Upper lobe of left lung (tissue), 6 donors: Measurements from ENCODE around the gene MOSMO. TPM values are rescaled to one million over a fixed set of nuclear protein-coding genes. Genes with fewer than 3 reads are reported as not detected.

ENCODE experiments used
- ATAC-seq, 2 donors: fragments of 200-7000 bp; cut with Tn5 transposase; one replicate each; pipeline ENCODE4 v1.9.1; 2022; ENCODE audit warnings: mild to moderate bottlenecking in 2 of 2, moderate library complexity in 2 of 2; ENCODE audit not compliant: low FRiP score in 2 of 2
- DNase-seq, 2 donors: peaks; one replicate each; pipeline ENCODE4 v3.0.0-alpha.2; 2019 to 2020
- H3K27ac ChIP-seq, 4 donors: fragments of 200-600 bp; sonication (generic); one replicate each; pipeline ENCODE4 v1.5.1; 2016 to 2019
- H3K27me3 ChIP-seq, 4 donors: fragments of 200-600 bp; sonication (generic); one replicate each; pipeline ENCODE4 v1.5.1; 2017 to 2019
- H3K36me3 ChIP-seq, 4 donors: fragments of 200-600 bp; sonication (generic); one replicate each; pipeline ENCODE4 v1.5.1; 2016 to 2019
- H3K4me1 ChIP-seq, 4 donors: fragments of 200-600 bp; sonication (generic); one replicate each; pipeline ENCODE4 v1.5.1; 2018 to 2019
- H3K4me3 ChIP-seq, 4 donors: fragments of 200-600 bp; sonication (generic); one replicate each; pipeline ENCODE4 v1.5.1; 2017 to 2019; ENCODE audit warnings: mild to moderate bottlenecking in 2 of 4, moderate library complexity in 1 of 4
- H3K9me3 ChIP-seq, 4 donors: fragments of 200-600 bp; sonication (generic); one replicate each; pipeline ENCODE4 v1.5.1; 2018 to 2019
- EP300 ChIP-seq, 4 donors: sonication (generic); formaldehyde crosslinking; IDR thresholded peaks; one replicate each; pipeline ENCODE4 v1.5.1; 2017; ENCODE audit warnings: antibody characterized with exemption in 4 of 4, control low read depth in 2 of 4
- POLR2A ChIP-seq, 4 donors: fragments of 450-650 bp; IDR thresholded peaks; one replicate each; pipeline ENCODE4 v1.5.1; 2016 to 2017; ENCODE audit warnings: antibody characterized with exemption in 4 of 4, mild to moderate bottlenecking in 2 of 4
- POLR2AphosphoS5 ChIP-seq, 2 donors: sonication (generic); formaldehyde crosslinking; IDR thresholded peaks; one replicate each; pipeline ENCODE4 v1.5.1; 2017; ENCODE audit warnings: antibody characterized with exemption in 2 of 2
- WGBS, 2 donors: methylation state at CpG; one replicate each; pipeline ENCODE4 v1.1.5; 2017 to 2018; 5-methylcytosine and 5-hydroxymethylcytosine counted together
- total RNA-seq, 6 donors: library from RNA; depleted of rRNA in 4 of 6; stranded (reverse); fragments of >200 nt in 4 of 6; gene quantifications; one replicate each; pipeline versions ENCODE4 v1.1.0 to v1.2.1, GENCODE V29; 2016 to 2021
- TF ChIP-seq, protein P1 (sequence below), 6 experiments: fragments of 450-650 bp in 4 of 6; fragments of 200-600 bp in 2 of 6; sonication (generic) in 2 of 6; IDR thresholded peaks; one replicate each; pipeline ENCODE4 v1.5.1; 2016 to 2019; ENCODE audit warnings: antibody characterized with exemption in 6 of 6
- donor health status: DM: no; HTN: no; CAD: no; lungs with moderate emphysema.
- donor health status: DM: no; HTN: yes; CAD: no; lungs with severe emphysema.

Gene MOSMO
- total RNA-seq, 6 donors from 2014 or later: 10.8 to 24.6 (median 15.9) TPM

DNA sequence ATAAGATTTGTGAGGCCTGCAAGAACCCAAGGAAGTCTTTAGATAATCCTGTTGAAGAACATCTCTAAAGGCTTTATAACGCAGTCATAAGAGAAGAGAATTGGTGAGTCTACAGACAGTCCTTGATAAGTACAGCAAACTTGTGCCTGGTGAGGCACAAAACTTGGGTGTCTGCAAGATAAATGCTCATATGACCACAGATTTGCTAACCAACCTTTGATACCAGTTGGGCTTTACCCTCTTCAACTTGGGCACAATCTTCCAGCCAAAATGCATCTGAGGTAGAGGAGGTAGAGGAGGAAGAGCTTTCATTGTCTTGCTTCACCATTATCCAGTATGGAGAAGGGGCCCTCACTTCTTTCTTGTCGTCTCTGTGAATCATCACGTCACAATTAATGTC lies 23.8 kb upstream of the MOSMO start:
- DNase-seq (no peak), ATAC-seq (no peak)
- Histone ChIP-seq H3K9me3 (no peaks in the 10 kb centered on the region), H3K27ac (no peak overlapping the region), H3K4me3 (no peak overlapping the region), H3K36me3 (peaks cover 28 to 58% (median 53%) of the 10 kb centered on the region in 4 donors), H3K4me1 (peaks cover 0 to 8% (median 3%) of the 10 kb centered on the region in 4 donors), H3K27me3 (no peaks in the 10 kb centered on the region)
- WGBS, 2 donors: 93 to 94% methylated on average over 3 of the region's 3 CpGs
- TF ChIP-seq EP300 (IDR thresholded peaks at IDR 0.05) (no peak), POLR2A (IDR thresholded peaks at IDR 0.05) (no peak), POLR2AphosphoS5 (IDR thresholded peaks at IDR 0.05) (no peak)
- TF ChIP-seq, protein P1, sequence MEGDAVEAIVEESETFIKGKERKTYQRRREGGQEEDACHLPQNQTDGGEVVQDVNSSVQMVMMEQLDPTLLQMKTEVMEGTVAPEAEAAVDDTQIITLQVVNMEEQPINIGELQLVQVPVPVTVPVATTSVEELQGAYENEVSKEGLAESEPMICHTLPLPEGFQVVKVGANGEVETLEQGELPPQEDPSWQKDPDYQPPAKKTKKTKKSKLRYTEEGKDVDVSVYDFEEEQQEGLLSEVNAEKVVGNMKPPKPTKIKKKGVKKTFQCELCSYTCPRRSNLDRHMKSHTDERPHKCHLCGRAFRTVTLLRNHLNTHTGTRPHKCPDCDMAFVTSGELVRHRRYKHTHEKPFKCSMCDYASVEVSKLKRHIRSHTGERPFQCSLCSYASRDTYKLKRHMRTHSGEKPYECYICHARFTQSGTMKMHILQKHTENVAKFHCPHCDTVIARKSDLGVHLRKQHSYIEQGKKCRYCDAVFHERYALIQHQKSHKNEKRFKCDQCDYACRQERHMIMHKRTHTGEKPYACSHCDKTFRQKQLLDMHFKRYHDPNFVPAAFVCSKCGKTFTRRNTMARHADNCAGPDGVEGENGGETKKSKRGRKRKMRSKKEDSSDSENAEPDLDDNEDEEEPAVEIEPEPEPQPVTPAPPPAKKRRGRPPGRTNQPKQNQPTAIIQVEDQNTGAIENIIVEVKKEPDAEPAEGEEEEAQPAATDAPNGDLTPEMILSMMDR (IDR thresholded peaks at IDR 0.05): no peak

DNA sequence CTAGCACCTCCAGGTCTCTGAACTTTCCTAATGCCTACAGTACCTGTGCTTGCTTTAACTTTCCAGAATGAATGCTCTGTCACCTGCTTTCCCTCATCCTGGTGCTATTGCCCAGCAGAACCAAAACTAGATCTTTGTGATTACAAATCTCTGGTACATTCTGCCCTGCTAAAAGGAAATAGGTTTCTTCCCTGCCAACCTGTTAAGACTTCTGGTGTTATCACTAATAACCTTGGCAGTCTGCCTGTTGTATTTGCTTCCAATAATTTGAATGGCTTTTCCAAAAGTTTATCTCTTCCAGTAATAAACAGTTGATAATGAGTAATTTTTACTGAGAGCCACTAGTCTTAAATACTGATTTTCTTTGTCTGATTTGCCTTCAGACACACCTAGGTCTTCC lies 22.4 kb upstream of the MOSMO start:
- Histone ChIP-seq H3K36me3 (peaks cover 20 to 43% (median 39%) of the 10 kb centered on the region in 4 donors), H3K4me3 (no peak overlapping the region), H3K4me1 (peaks cover 5 to 9% (median 7%) of the 10 kb centered on the region in 4 donors), H3K27ac (peak overlapping the region in 1 of 4 donors; percentile 2), H3K27me3 (no peaks in the 10 kb centered on the region), H3K9me3 (no peaks in the 10 kb centered on the region)
- ATAC-seq: no peak
- no peak for TF ChIP-seq POLR2A (IDR thresholded peaks at IDR 0.05)
- TF ChIP-seq, protein P1 (IDR thresholded peaks at IDR 0.05): no peak
- no peak for DNase-seq

DNA sequence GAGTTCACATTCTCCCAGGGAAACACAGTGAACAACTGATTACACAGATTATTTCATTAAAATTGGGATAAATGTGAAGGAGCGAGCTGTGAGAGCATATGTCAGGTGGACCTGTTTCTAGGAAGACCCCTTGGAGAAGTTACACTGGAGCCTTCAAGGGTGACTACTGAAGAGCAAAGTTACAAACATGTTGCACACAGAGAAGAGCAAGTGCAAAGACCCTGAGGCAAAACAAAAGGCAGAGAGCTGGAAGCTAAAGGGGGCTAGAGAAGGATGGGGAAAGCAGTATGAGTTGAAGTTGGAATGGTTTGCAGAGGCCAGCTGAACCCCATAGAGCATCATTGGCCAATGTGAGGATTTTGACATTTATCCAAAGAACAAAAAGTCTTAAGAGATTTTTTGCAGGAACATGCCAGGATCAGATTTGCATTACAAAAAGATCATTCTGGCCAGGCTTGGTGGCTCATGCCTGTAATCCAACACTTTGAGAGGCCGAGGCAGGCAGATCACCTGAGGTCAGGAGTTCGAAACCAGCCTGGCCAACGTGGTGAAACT lies 21.1 kb upstream of the MOSMO start:
- Histone ChIP-seq H3K27ac (no peak overlapping the region), H3K36me3 (peaks cover 8 to 31% (median 28%) of the 10 kb centered on the region in 4 donors), H3K27me3 (no peaks in the 10 kb centered on the region), H3K4me1 (peaks cover 8 to 12% (median 10%) of the 10 kb centered on the region in 4 donors), H3K4me3 (no peak overlapping the region), H3K9me3 (no peaks in the 10 kb centered on the region)
- TF ChIP-seq, protein P1 (IDR thresholded peaks at IDR 0.05): no peak
- no peak for TF ChIP-seq POLR2A (IDR thresholded peaks at IDR 0.05)
- no peak for TF ChIP-seq EP300 (IDR thresholded peaks at IDR 0.05)
- TF ChIP-seq POLR2AphosphoS5 (IDR thresholded peaks at IDR 0.05): no peak
- DNase-seq (no peak), ATAC-seq (no peak)
- whole genome bisulfite sequencing, 2 donors: 89 to 93% methylated on average over 4 of the region's 4 CpGs

DNA sequence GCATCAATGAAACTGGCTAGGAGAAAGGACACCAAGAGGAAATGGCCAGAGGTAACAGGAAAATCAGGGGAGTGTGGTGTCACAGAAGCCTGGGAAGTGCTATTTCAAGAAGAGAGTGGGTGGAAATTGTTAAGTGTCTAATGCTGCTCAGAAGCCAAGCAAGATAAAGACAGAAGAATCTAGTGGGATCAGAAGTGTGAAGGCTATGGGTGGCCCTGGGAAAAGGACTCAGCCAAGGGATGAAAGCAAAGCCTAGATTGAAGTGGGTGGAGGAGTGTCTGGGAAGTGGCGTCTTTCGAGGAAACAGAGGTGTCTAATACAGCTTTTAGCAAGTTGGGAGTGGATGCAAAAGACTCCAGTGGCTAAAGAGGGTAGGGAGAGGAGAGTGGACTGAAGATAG lies 20.4 kb upstream of the MOSMO start:
- ATAC-seq (no peak), DNase-seq (no peak)
- 89 to 92% methylated on average over 2 of the region's 2 CpGs for WGBS, 2 donors
- no peaks in the 10 kb centered on the region for H3K9me3 ChIP-seq
- H3K27me3 ChIP-seq: no peaks in the 10 kb centered on the region
- H3K4me3 ChIP-seq: no peak overlapping the region
- peaks cover 8 to 12% (median 10%) of the 10 kb centered on the region in 4 donors for H3K4me1 ChIP-seq
- no peak for TF ChIP-seq EP300 (IDR thresholded peaks at IDR 0.05)
- TF ChIP-seq, protein P1 (IDR thresholded peaks at IDR 0.05): no peak
- TF ChIP-seq POLR2AphosphoS5 (IDR thresholded peaks at IDR 0.05): no peak
- TF ChIP-seq POLR2A (IDR thresholded peaks at IDR 0.05): no peak
- H3K27ac ChIP-seq: no peak overlapping the region
- H3K36me3 ChIP-seq: peaks cover under 1 to 24% (median 20%) of the 10 kb centered on the region in 4 donors

DNA sequence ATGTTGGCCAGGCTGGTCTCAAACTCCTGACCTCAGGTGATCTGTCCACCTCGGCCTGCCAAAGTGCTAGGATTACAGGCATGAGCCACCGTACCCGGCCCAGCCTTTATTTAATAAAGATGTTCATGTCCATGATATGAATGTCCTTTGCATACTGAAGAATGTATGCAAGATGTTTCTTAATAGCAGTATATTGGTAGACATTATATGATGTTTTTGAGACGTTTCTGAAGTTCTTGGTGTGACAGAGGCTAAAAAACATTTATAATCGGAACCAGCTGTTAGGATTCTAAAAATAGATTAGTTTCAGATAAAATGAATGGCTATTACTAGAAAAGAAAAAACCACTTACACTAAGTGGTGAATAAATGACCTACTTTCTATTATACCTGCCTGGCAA lies 18.8 kb upstream of the MOSMO start:
- DNase-seq (no peak), ATAC-seq (no peak)
- H3K4me1 ChIP-seq: peaks cover 8 to 12% (median 10%) of the 10 kb centered on the region in 4 donors
- no peaks in the 10 kb centered on the region for H3K9me3 ChIP-seq
- 66 to 70% methylated on average over 5 of the region's 5 CpGs for WGBS, 2 donors
- TF ChIP-seq, protein P1 (IDR thresholded peaks at IDR 0.05): no peak
- no peak for TF ChIP-seq POLR2AphosphoS5 (IDR thresholded peaks at IDR 0.05)
- TF ChIP-seq EP300 (IDR thresholded peaks at IDR 0.05): no peak
- TF ChIP-seq POLR2A (IDR thresholded peaks at IDR 0.05): no peak
- no peaks in the 10 kb centered on the region for H3K27me3 ChIP-seq
- H3K27ac ChIP-seq: no peak overlapping the region
- peaks cover 0 to 10% (median 5%) of the 10 kb centered on the region in 4 donors for H3K36me3 ChIP-seq
- H3K4me3 ChIP-seq: no peak overlapping the region
